Measurements from ENCODE around the gene WFIKKN2.

DNA sequence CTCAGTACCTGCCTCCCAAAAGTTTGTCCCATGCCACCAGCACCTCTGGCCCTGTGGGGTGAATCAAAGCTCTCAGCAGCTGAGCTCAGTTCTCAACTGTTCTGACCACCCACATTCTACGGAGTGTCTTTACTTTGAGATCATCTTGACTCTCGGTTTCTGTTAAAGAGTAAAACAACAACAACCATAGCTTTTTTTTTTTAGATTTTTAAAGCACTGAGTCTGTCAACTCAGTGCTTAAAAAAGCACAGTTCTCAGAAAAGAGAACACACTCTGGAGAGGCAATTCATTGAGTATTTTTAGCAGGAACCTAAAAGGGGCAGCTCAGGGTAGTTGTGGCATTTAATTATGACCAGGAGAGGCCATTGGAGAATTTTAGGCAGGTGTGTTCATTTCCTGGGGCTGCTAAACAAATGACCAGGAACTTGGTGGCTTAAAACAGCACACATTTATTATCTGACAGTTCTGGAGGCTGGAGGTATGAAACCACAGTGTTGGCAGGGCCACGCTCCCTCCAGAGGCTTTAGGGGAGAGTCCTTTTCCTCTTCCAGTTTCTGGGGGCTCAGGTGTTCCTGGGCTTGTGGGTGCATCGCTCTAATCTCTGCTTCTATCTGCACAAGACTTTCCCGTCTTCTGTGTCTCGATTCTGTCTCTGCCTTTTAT is 6.7 kb upstream of the WFIKKN2 start:
- no peak for TF ChIP-seq POLR2A (IDR thresholded peaks at IDR 0.05)
- TF ChIP-seq, protein P1, sequence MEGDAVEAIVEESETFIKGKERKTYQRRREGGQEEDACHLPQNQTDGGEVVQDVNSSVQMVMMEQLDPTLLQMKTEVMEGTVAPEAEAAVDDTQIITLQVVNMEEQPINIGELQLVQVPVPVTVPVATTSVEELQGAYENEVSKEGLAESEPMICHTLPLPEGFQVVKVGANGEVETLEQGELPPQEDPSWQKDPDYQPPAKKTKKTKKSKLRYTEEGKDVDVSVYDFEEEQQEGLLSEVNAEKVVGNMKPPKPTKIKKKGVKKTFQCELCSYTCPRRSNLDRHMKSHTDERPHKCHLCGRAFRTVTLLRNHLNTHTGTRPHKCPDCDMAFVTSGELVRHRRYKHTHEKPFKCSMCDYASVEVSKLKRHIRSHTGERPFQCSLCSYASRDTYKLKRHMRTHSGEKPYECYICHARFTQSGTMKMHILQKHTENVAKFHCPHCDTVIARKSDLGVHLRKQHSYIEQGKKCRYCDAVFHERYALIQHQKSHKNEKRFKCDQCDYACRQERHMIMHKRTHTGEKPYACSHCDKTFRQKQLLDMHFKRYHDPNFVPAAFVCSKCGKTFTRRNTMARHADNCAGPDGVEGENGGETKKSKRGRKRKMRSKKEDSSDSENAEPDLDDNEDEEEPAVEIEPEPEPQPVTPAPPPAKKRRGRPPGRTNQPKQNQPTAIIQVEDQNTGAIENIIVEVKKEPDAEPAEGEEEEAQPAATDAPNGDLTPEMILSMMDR (IDR thresholded peaks at IDR 0.05): no peak

Data from uterus (tissue), 2 donors.